Left ventricle myocardium inferior (tissue), 1 donor: Measurements from ENCODE around the gene STAT1. TPM values are rescaled to one million over a fixed set of nuclear protein-coding genes. Genes with fewer than 3 reads are reported as not detected.
"Not testable (repeated sequence)": the region's sequence is repeated elsewhere in the genome, so short reads cannot be mapped to it uniquely, and the experiment has no call there.

Experiments used
- DNase-seq: peaks from one replicate; pipeline ENCODE4 v3.0.0-alpha.2; 2020
- H3K27ac ChIP-seq: fragments of 200-600 bp; replicated peaks from 2 replicates; pipeline ENCODE4 v1.8.0; 2021
- H3K27me3 ChIP-seq: fragments of 200-600 bp; 2 replicates; pipeline ENCODE4 v1.8.0; 2021; ENCODE audit warnings: low read depth
- H3K36me3 ChIP-seq: fragments of 200-600 bp; 2 replicates; pipeline ENCODE4 v1.8.0; 2021
- H3K4me1 ChIP-seq: fragments of 200-600 bp; 2 replicates; pipeline ENCODE4 v1.8.0; 2021
- H3K4me3 ChIP-seq: fragments of 200-600 bp; 2 replicates; pipeline ENCODE4 v1.8.0; 2021; ENCODE audit warnings: mild to moderate bottlenecking, moderate library complexity
- H3K9me3 ChIP-seq: fragments of 200-600 bp; replicated peaks from 2 replicates; pipeline ENCODE4 v1.8.0; 2021
- CTCF ChIP-seq: fragments of 200-600 bp; IDR thresholded peaks from 2 replicates; pipeline ENCODE4 v1.8.0; 2021; ENCODE audit warnings: antibody characterized with exemption, mild to moderate bottlenecking, borderline replicate concordance
- intact Hi-C: fragments of 100-400 bp; cut with micrococcal nuclease; formaldehyde crosslinking; loops from one replicate; pipeline ENCODE4 v1.11.0; 2022
- total RNA-seq: library from RNA; stranded (reverse); fragmentation: NEBNext Ultra II Directional; extraction: Animal tissue kit (Norgen Biotek cat#: 25700); gene quantifications from one replicate; pipeline ENCODE4 v1.2.1, GENCODE V29; 2021
- donor health status: DM: no; HTN: yes; CAD: no; lungs with severe emphysema.

The STAT1 gene
- total RNA-seq, 1 donor from 2014 or later, result 42.2 TPM

GRCh38 chr2:190963088-190963487 lies 50.9 kb downstream of the STAT1 start:
- DNase-seq, result no peak
- intact Hi-C loops, result no loop called here
- H3K36me3 ChIP-seq, result peaks cover 68% of the 10 kb centered on the region
- no peaks in the 10 kb centered on the region for H3K9me3 ChIP-seq
- H3K4me3 ChIP-seq, result no peak overlapping the region
- no peak overlapping the region for H3K27ac ChIP-seq
- peaks cover 9% of the 10 kb centered on the region for H3K4me1 ChIP-seq
- H3K27me3 ChIP-seq, result no peaks in the 10 kb centered on the region
- TF ChIP-seq CTCF, result no peak

- Histone ChIP-seq H3K27ac (no peak overlapping the region), H3K9me3 (no peaks in the 10 kb centered on the region), H3K36me3 (peaks cover 57% of the 10 kb centered on the region), H3K27me3 (no peaks in the 10 kb centered on the region), H3K4me3 (no peak overlapping the region), H3K4me1 (peaks cover 9% of the 10 kb centered on the region)
- no peak for DNase-seq
- TF ChIP-seq CTCF, result no peak
- intact Hi-C loops, result no loop called here
Measured at GRCh38 chr2:190961918-190962487, 52.0 kb downstream of the STAT1 start.

GRCh38 chr2:190961117-190961516 lies 52.9 kb downstream of the STAT1 start:
- intact Hi-C loops, H3K4me1 ChIP-seq, H3K27me3 ChIP-seq, H3K9me3 ChIP-seq, H3K27ac ChIP-seq, DNase-seq, H3K4me3 ChIP-seq: not testable (repeated sequence)
- peaks cover 55% of the 10 kb centered on the region for H3K36me3 ChIP-seq

- Histone ChIP-seq H3K27me3 (no peaks in the 10 kb centered on the region), H3K4me1 (peaks cover 9% of the 10 kb centered on the region), H3K36me3 (peaks cover 49% of the 10 kb centered on the region), H3K4me3 (no peak overlapping the region), H3K9me3 (peaks cover 8% of the 10 kb centered on the region), H3K27ac (no peak overlapping the region)
- no peak for TF ChIP-seq CTCF
- no peak for DNase-seq
- intact Hi-C loops, result no loop called here
Measured at GRCh38 chr2:190959911-190960788, 53.8 kb downstream of the STAT1 start.

- DNase-seq, result no peak
- no peak overlapping the region for H3K4me3 ChIP-seq
- H3K36me3 ChIP-seq, result peaks cover 7% of the 10 kb centered on the region
- H3K27me3 ChIP-seq, result no peaks in the 10 kb centered on the region
- H3K9me3 ChIP-seq, result peaks cover 9% of the 10 kb centered on the region
- intact Hi-C loops, result no loop called here
- H3K27ac ChIP-seq, result no peak overlapping the region
- peaks cover 19% of the 10 kb centered on the region for H3K4me1 ChIP-seq
- TF ChIP-seq CTCF, result no peak
Measured at GRCh38 chr2:190953257-190953656, 60.7 kb downstream of the STAT1 start.

- TF ChIP-seq CTCF, result no peak
- Histone ChIP-seq H3K9me3 (peaks cover 3% of the 10 kb centered on the region), H3K4me3 (no peak overlapping the region), H3K4me1 (peaks cover 38% of the 10 kb centered on the region), H3K27ac (no peak overlapping the region), H3K27me3 (no peaks in the 10 kb centered on the region), H3K36me3 (peaks cover 3% of the 10 kb centered on the region)
- intact Hi-C loops, result no loop called here
- DNase-seq, result no peak
Measured at GRCh38 chr2:190950566-190950991, 63.4 kb downstream of the STAT1 start.
